DMS53 treated with DMSO at 0.1 percent for 48 hours (cell line): ENCODE results near the gene FAM187B.
A peak's percentile ranks its signal among the peaks of the same experiment; 100 is the strongest.
"Not testable (repeated sequence)": the region's sequence is repeated elsewhere in the genome, so short reads cannot be mapped to it uniquely, and the experiment has no call there.

ENCODE experiments used
- DNase-seq: peaks from one replicate; lab custom pipeline; 2025; ENCODE audit not compliant: unreplicated experiment; lab: John Stamatoyannopoulos, UW

The FAM187B gene

DNA sequence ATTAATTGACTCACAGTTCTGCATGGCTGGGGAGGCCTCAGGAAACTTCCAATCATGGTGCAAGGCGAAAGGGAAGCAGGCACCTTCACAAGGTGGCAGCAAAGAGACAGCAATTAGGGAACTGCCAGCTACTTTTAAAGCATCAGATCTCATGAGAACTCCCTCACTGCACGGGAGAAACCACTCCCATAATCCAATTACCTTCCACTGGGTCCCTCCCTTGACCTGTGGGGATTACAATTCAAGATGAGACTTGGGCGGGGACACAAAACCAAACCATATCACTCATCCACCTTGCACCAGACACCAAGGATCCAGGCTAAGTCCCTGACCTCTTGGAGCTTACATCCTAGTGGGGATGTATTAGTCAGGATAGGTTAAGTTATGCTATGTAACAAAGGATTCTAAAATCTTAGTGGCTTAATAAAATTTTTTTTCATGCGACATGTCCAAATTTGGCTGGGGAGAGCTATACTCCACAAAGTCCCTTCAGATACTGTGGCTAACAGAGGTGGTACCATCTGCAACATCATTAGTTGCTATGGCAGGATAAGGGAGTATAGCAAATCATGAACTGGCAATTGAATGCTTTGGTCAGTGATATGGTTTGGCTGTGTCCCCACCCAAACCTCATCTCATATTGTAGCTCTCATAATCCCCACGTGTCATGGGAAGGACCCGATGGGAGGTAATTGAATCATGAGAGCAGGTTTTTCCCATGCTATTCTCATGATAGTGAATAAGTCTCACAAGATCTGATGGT, 8.3 kb upstream of the FAM187B start:
- DNase-seq: no peak

DNA sequence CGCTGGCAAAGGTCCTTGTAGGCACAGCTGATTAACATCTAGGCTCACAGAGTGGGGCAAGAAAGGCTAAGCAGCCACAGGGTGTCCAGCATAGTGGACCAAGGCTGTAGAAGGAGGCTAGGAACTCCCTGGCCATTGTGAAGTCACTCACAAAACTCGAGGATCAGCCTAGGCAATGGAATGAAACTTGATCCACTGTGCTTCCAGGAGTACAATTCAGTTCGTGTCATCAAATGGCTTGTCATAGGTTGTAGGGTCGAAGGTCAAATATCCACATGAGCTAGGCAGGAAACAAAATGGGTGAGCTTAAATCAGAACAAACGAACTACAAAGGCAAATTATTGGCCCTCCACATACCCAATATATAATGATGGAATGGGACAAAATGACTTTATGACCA, 4.4 kb upstream of the FAM187B start:
- DNase-seq: no peak

DNA sequence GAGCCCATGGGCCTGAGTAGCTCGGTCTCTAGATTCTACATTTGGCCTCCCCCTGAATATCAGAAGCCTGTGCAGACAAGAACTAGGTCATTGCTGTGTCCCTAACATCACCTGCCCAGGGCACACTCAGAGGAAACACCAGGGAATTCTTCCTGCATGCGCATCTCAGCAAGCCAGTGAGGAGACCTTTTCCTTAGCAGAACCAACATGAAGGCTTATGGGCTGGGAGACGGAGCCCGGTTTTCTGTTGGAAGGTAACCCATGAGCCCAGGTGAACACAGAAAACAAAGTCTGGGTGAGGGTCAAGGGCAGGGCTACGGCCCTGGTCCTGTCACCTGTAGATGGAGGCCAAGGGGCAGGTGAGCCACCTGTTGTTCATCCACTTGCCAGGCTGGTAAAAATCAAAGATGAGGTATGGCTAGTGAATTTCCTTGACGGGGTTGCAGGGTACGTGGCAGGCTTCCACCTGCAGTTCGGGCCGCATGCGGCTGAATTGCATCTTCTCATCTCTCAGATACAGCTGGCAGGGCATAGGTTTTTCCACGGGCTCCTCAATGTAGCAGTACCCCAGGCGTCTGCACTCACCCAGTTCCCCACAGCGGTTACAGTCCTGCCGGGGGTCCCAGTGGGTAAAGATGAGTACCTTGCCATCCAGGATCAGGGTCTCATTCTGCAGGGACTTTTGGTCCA, 3.6 kb upstream of the FAM187B start:
- DNase-seq: no peak

DNA sequence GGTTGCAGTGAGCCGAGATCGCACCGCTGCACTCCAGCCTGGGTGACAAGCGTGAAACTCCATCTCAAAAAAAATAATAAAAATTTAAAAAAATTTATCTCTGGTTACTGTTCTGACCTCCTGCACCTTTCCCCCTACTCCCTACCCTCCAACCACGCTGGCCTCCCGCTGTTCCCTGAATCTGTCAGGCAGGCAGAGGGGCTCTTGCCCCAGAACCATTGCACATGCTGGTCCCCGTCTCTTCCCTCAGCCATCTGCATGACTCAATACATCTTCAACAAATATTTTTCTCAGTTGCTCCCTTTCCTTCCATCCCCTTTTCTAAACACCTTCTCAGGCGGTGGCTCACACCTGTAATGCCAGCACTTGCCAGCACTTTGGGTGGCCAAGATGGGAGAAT, 1.1 kb upstream of the FAM187B start:
- no peak for DNase-seq

DNA sequence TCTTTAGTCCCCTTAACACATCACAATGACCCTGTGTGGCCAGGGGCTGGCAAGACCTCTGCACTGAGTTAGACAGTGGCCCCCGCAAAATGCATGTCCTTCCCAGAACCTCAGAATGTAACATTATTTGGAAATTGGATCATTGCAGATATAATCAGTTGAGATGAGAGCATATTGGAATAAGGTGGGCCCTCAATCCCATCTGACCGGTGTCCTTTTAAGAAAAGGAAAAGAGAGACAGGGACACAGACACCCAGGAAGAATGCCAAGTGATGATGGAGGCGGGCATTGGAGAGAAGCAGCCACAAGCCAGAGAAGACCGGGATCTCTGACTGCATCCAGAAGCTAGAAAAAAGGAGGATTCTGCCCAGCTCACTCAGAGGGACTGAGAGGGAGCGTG, 1.8 kb downstream of the FAM187B start:
- no peak for DNase-seq

DNA sequence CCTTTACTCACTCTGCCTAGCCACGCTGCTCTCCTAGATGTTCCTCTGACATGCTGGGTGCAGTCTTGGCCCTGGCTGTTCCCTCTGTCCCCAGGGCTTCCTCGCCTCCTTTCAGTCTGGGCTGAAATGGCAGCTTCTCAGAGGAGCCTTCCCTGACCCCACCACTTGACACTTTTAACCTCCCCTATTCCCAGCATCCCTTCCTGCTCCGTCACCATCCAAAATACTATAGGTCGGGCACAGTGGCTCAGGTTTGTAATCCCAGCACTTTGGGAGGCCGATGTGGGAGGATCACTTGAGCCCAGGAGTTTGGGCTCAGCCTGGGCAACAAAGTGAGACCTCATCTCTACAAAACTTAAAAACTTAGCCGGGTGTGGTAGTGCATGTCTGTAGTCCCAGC, 2.6 kb downstream of the FAM187B start:
- no peak for DNase-seq

DNA sequence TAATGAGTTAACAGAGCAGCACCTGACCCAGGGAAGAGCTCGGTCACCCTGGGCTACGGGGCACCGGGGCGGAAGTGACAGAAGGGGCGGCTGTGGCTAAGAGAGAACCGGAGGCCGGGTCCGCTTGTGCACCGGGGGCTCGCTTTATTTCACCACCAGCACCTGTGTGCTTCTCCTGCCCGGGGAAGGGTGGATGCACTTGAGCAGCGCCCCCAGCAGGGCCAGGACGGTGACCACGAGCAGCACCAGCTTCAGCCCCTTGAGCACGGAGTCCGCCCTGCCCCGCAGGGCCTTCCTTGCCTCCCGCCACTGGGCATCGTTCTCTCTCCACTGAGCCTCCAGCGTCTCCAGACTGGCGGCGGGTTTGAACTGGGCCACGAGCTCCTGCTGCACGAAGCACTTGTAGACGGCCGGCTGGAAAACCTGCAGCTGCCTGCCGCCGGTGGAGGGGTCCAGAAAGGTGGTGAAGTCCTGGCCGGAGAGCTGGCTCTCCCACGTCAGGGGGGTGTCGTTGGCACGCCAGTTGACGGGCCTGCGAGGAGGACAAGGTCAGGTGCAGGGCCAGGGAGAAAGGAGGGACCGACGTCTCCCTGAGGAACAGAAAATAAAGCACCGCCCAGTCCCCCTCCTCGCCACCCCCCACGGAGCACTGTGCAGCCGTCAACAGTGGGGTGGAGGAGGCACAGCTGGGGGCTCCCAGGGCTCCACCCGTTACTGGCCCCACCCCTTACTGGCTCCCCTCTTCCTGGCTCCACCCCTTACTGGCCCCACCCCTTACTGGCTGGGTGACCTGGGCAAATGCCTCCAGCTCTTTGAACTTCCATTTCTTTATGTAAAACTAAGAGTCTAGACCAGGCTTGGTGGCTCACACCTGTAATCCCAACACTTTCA, 3.6 kb downstream of the FAM187B start:
- no peak for DNase-seq

DNA sequence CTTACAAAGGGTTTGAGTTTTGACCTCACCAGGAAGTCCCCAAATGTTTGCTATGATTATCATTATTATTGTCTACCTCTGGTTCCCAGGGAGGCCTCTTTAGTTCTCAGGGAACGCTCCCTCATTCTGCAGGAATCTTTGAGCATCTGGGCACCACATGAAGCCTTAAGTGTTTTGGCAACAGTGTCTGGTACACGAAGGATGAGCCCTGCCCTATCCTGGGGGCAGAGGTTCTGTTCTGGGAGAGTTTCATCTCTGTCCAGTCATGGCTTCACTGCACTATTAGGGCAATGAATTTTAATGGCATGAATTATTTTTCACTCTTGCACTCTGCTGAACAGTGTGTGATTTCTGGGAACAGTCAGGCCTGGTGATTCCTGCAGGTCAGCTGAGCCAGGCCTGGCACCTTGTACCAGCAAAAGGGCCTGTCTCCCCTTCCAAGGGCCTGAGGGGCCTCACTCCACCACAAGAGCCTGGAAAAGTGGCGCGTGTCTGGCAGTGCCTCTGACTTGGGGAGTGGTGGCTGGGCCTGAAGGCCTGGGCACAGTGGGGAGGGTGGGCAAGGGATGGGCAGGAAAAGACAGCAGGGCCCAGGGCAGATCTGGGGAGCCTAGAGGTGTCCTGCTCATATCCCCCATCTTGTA, 4.6 kb downstream of the FAM187B start:
- no peak for DNase-seq

DNA sequence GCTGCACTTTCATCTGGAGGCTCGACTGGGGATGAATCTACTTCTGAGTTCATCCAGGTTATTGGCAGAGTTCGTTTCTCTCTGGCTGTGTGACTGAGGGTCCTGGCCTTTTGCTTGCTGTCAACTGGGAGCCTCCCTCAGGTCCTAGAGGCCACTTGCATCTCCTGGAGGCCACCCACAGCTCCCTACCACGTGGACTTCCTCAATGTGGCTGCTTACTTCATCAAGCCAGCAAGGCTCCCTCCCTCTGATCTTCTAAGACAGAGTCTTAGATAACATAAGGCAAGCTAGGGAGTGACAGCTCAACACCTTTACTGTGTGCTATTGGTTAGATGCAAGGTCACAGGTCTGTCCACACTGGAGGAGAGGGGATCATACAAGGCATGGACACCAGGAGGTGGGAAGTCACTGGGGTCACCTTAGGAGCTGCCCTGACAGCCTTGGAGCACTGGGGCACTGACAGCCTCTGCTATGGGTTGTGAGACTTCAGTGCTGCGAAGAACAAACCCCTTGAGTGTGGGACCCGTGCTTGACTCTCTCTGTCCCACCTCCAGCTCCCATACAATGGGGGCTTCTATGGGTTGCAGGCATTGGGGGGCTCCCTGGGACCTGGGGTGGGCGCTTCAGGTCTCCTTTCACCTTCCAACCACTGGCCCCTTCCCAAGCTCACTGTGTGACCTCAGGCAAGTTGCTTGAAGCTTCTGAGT, 5.3 kb downstream of the FAM187B start:
- no peak for DNase-seq

DNA sequence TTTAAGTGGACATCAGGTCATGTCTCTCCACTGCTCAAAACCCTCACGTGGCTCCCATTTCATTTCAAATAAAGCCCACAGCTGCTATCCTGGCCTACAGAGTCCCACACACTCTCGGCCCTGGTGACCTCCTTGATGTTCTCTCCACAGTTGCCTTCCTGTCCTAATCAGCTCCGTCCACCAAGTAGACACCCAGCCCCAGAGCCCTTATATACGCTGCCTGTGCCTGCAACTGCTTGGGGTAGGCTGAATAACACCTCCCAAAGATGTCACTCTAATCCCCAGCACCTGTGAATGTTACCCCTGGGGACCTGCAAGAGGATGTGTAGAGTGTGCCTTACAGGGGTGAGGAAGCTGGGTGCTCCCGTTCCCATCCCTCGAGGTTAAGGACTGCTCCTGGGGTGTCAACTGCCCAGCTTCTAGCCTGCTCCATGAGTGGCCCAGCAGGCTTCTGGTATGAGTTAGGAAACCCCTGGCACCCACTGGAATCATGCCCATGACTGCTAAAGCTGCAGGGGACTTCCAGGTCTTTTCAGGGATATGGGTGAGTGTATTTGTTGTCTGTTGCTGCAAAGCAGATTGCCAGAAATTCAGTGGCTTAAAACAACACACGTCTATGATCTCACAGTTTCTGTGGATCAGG, 6.0 kb downstream of the FAM187B start:
- no peak for DNase-seq

DNA sequence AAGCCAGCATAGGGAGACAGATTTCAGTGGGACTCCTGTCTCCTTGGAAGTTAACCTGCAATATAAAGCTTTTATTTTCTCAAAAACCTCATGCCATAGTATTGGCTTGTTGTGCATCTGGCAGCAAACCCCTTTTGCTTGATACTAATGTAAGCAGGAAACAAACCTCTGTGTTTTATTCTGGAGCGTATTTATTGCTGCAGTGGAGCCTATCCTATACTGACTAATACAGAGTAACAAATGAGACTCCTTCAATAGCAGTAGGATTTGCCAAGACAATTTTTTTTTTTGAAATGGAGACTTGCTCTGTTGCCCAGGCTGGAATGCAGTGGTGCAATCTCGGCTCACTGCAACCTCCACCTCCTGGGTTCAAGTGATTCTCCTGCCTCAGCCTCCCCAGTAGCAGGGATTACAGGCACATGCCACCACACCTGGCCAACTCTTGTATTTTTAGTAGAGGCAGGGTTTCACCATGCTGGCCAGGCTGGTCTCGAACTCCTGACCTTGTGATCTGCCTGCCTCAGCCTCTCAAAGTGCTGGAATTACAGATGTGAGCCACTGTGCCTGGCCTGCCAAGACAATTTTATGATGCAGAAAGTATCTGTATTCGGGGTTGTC, 7.5 kb downstream of the FAM187B start:
- DNase-seq: not testable (repeated sequence)

DNA sequence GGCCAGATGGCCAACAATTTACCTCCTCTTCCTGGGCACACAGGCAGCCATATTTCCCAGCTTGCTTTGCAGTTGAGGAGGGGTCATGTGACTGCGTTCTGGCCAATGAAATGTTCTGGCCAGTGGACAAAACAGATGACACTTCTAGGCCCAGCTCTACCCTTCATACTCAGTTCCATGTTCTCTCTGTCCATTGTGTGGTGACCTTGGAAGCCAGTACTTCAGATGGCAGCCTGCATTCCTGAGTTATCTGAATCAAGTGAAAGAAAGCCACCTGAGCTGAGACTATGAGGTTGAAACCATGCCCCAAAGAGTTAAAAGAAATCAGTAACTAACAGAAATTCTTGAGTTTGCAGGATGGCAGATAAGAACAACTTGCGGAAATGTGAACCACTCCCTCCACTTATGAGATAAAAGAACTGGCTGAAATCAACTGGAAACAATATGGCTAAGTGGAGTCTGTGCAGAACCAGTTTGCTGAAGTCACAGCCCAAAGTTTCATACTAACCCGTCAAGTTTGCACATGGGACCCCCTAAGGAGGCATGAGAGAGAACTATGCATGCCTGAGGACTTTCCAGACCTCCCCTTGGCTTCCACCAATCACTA, 8.1 kb downstream of the FAM187B start:
- no peak for DNase-seq

DNA sequence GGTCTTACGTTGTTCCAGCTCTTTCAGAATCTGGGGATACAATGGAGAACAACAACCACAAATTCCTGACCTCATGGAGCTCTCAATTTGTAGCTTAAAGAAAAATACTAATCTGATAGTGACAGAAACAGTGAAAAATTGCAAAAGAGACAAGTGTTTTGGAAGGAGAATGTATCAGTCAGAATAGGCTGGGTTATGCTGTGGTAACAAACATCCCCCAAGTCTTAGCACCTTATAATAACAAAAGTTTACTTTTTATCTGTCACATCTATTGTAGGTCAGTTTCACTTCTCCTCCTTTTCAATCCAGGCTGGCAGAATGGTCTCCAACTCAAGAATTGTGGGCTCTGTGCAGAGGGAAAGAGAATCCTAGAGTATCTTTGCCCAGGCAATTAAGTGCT, 9.5 kb downstream of the FAM187B start:
- DNase-seq: no peak

DNA sequence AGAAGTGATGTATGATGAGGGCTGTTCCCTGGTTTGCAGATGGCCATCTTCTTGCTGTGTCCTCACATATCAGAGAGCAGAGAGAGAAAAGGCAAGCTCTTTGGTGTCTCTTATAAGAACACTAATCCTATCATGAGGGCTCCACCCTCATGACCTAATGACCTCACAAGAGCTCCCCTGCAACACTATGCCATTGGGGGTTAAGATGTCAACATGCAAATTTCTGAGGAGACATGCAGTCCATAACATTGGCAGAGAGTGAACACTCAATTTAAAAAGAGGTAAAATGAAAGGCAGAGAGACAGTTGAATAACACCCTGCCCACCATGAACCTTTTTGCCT, 10.9 kb downstream of the FAM187B start:
- DNase-seq: no peak

DNA sequence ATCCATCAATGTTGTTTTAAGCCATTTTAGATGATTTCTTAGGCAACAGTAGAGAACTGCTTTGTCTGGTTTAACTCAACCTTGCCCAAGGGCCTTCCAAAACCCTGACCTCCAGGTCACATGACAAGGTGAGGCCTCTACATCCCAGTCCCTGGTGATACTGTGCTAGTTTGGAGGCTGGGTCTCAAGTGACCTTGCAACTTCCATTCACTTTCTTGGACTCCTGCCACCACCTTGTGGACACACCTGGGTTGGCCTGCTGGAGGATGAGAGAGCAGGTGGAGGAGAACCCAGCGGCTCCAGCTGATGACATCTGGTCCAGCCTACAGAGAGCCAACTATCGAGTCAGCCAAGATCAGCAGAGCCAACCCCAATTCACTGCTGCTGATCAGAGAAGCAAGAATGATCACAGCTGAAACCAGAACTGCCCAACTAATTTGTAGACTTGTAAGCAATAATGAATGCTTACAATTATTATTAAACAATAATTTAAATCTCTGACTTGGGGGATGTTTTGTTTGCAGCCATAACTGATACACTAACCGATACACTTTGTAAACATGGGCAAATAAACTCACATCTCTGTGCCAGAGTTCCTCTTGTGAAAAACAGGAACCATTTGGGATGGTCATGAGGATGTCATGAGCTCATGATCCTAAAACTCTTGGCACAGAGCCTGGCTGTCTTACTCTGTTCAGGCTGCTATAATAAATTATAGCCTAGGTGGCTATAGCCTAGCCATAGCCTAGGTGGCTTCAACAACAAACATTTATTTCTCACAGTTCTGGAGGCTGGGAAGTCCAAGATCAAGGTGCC, 11.5 kb downstream of the FAM187B start:
- peak; percentile 32 for DNase-seq

DNA sequence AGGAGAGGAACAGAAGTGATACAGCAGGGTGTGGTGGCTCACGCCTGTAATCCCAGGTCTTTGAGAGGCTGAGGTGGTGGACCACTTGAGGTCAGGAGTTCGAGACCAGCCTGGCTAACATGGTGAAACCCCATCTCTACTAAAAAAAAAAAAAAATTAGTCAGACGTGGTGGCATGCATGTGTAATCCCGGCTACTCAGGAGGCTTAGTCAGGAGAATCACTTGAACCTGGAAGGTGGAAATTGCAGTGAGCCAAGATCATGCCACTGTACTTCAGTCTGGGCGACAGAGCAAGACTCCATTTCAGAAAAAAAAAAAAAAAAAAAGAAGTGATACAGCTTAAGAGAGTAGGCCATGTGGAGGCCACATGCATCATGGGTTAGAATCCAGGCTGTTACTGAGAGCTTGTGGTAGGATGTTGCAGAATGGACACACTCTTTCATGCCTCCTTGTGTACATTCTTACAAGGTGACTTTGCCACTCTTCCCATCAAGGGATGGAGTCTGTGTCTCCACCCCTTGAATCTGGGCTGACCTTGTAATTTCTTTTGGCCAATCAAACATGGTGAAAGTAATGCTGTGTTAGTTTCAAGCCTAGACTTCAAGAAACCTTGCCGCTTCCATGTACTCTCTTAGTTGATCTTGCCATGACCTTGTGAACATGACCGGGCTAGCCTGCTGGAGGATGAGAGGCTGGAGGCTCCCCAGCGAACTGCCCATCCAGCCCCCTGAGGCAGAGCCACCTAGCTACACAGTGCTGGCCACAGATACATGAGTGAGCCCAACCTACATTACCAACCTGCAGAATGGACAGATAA, 12.3 kb downstream of the FAM187B start:
- DNase-seq: no peak

DNA sequence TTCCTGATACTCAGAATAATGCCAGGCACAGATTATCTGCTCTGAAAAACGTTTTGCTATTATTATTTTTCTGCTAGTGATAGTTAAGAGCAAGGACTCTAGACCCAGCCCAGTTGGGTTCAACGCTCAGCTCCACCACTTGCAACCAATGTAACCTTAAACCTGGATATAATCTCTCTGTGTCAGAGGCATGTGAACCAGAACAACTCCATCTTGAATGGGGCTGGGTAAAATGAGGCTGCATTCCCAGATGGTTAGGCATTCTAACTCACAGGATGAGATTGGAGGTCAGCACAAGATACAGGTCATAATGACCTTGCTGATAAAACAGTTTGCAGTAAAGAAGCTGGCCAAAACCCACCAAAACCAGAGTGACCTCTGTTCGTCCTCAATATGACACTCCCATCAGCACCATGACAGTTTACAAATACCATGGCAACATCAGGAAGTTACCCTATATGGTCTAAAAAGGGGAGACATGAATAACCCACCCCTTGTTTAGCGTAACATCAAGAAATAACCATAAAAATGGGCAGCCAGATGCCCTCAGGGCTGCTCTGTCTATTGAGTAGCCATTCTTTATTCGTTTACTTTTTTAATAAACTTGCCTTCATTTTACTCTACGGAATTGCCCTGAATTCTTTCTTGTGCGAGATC, 13.6 kb downstream of the FAM187B start:
- DNase-seq: no peak
